NCI-H1417 treated with DMSO at 0.1 percent for 48 hours (cell line): ENCODE data around the gene LHX1.

Source experiments
- DNase-seq: peaks from one replicate; lab custom pipeline; 2025; lab: John Stamatoyannopoulos, UW

The LHX1 gene

GRCh38 chr17:36922175-36922574 lies 15.1 kb upstream of the LHX1 start:
- DNase-seq, result no peak

- no peak for DNase-seq
Measured at GRCh38 chr17:36923814-36924221, 13.5 kb upstream of the LHX1 start.

DNA sequence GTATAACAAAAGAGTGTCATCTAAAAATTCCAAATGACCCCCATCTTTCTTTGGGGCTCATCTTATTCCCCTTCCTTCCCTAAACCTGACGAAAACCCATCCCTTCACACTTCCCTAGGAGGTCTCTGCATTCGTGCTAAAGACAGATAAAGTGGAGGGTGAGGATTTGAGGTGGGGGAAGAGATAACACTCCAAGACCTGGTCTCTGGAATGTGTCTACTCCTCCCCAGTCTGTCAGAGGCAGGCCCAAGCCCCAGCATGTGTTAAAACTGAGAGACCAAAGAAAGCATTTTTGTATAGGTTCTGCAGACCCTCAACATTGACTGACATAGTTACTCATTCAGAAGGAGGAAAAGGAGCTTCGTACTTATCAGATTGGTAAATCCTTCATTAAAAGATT lies 11.0 kb upstream of the LHX1 start:
- DNase-seq, result no peak

DNA sequence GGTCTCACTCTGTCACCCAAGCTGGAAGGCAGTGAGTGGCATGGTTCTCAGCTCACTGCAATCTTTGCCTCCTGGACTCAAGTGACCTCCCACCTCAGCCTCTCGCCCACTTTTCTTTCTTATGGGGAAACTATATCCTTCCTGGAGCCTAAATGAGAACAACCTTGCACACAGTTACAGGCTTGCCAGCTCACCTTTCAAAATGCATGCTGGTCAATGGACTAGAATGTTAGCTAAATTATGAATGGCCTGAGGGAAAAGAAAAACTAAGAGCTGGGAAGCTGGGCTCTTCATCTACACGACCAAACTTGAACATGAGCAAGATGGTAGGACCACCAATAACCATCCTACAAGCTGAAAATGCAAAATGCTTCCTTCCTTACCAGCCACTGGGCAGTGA lies 10.6 kb upstream of the LHX1 start:
- no peak for DNase-seq

DNA sequence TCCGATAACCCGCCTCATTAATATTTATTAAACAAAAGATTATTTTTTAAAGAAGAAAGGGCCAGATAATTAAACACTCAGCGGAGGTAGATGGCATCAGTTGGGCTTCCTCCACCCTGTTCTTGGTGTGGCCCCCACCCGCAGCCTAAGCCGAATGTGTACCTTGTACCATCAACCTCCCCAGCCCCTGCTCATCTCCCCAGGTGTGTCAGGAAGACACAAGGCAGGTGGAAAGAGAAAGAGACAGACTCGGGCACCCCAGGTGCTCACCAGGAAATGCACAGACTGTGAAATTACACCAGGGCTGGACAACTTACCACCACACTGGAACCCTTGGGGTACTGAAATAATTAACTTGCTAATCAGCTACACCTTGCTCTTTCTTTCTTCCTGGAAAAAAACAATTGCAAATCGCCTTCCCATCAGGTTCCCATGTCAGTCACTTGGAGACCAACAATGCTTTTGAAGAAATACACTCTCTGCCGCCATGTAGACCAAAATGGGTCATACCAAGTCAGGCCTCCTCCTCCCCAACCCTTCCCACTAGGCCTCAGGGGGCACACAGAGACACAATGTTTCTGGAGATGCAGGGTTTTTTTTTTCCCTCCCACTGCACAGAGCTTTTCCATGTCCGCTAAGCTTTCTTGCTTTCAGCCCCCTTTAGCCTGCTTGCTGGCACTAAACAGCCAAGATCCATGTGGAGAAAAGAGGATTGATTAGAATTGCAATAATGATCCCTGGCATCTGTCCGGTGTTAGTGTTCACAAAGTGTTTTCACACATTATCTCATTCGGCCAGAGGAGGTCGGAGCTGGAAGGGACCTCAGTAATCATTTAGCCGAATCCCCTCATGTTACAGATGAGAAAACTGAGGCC lies 8.6 kb upstream of the LHX1 start:
- no peak for DNase-seq

- no peak for DNase-seq
Measured at GRCh38 chr17:36929851-36930582, 7.3 kb upstream of the LHX1 start.

DNA sequence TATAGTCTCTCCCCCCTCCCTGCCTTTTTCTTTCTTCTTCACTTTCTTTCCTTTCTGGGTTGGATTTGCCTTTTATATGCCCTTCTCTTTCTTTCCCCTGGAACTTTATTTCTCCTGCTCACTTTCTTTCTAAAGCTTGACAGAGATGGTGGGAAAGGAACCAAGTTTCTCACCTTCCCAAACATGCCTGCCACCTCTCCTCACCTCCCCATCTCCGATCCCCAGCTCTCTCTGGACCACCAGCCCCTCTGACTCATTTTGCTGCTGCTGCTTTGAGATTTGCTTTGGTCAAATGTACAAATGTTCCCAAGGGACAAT lies 6.7 kb upstream of the LHX1 start:
- DNase-seq, result no peak

GRCh38 chr17:36931096-36931696 lies 6.1 kb upstream of the LHX1 start:
- DNase-seq, result no peak

DNA sequence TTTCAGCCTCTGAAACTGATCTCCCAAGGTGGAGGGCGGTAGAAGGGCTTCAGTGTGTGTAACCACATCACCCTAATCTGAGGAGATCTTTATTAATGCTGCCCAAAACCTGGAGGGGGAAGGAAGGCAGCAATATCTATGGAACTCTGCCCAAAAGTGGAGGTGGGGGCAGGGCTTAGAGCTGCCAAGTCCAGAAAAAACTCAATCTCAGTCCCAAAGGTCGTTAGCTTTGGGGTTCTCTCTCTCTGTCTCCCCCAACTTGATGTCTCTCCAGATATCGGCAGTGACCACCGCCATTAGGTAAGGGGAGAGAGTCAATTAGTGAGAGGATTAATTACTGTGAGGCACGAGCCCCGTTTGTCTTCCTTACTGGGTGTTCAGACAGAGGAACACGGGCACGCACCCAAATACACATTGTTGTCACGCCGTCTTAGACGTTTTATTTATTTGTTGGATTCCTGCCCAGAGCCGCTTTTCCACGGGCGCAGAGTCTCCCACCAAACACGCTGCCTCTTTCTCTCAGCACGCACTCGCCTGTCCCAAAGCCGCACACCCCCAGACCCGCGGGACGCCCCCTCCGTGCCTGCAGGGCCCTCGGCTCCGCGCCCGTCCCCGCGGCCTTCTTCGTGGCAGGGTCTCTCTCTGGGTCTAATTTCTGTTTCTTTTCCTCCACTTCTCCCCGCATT lies 5.4 kb upstream of the LHX1 start:
- no peak for DNase-seq

DNA sequence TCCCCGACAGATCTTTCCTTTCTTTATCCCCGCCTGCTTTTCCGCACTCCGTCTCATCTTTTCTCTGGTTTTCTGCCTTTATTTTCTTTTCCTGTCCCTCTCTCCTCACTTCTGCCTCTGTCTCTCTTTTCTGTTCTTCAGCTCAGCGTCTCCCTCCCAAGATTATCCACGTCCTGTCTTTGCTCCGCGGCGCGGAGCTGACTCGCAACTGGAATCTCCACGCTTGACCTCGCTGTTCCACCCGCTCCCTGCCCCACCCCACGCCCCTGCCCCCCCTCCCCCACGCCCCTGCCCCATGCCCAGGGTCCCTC lies 4.9 kb upstream of the LHX1 start:
- no peak for DNase-seq

GRCh38 chr17:36932694-36933511 lies 4.4 kb upstream of the LHX1 start:
- DNase-seq, result no peak

GRCh38 chr17:36933512-36934143 lies 3.6 kb upstream of the LHX1 start:
- DNase-seq, result no peak

DNA sequence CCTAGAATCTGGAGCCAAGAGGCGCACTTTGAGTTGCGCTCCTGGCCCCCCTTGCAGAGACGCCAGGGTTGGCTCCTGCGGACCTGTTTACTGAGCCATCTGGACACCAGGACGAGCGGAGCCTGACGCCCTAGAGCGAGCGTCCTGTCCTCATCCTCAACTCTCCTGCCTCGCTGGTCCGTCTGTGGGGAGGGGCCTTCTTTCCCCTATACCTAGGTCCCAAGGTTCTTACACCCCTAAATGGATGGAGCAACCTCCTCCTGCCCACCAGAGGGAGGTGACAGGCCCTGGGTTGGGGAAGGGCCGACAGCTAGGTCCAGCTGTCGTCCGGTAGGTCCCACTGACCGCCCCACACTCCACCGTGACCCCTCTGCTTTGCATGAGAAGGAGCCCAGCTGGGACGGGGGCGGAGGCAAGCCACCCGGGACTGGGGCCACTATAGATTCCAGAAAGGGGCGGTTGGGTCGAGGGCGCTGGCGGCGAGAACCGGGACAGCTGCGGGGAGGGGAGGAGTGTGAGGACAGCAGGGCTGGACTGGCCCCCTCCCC lies 3.1 kb upstream of the LHX1 start:
- no peak for DNase-seq

DNA sequence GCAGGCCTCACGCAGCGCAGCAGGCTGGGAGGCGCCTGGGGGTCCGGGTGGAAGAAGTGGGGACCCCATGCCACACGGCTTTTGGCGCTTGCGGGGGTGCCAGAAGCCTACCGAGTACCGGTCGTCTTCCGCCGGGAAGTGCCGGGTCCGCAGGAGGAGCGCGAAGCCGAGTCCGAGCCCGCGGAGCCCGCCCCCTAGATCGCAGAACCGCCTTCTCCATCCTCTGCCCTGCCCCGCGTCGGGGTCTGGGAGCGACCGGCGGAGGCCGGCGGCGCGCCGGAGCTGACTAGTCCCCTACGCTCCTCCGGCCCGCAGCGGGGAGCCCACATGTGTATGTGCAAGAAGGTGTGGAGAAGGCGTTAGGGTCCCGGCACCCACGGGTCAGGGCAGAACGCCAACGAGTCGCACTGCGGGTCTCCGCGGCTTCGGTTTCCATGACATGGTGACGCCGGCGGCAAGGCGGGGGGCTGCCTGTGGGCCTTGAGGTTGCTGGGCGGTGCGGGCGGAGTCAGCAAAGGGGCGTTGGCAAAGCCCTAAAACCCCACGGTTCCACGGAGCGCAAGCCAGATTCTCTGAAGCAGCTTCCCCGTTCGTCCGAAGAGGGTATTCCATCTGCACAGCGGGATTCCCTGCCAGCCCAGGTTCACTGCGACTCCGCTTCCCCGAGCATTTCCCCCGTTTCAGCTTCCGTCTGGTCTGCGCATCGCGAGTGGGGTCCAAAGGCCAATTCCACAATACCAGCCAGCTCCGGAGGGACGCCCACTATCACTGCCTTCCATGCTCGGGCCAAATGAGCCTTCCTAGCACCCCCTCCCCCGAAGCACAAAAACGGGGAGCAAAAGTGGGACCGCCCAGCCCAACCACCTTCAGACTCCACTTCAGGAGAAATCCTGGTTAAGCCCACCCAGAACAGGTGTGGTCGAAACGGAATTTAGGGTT lies 2.3 kb upstream of the LHX1 start:
- DNase-seq, result no peak

DNA sequence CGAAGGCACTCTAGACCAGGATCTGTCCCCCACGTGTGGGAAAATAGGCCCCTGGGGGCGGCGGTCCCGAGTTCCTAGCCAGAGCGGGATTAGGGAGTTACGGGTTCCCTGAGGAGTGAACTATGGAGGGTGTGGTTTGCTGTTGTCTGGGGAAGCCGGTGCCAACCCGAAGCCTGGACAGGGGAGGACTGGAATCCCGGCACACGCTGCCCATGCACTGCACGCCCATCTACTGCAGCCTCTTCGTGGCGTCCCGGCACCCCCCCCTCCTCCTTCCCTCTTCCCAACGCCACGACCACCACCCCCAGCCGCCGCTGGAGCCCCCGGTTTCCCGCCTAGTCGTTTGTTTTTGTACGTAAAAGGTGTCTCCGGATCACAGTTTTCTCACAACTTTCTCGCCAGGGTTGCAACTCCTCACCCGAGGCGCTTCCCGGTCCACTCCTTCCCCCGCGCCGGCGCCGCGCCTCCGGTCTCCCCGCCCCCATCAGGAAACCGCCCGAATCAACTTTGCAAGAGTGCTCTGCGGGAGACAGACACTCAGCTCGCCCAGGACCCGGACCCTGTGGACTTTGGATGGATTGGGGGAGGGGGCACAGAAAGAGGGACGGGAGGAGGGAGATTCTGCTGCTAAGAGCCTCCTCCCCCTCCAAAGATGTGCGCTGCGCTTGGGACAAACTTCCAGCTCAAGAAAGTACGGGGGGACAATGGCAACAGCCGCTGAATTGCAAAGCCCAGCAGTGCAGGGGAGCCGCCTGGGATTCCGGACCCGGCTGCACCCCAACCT lies 1.4 kb upstream of the LHX1 start:
- DNase-seq, result no peak

DNA sequence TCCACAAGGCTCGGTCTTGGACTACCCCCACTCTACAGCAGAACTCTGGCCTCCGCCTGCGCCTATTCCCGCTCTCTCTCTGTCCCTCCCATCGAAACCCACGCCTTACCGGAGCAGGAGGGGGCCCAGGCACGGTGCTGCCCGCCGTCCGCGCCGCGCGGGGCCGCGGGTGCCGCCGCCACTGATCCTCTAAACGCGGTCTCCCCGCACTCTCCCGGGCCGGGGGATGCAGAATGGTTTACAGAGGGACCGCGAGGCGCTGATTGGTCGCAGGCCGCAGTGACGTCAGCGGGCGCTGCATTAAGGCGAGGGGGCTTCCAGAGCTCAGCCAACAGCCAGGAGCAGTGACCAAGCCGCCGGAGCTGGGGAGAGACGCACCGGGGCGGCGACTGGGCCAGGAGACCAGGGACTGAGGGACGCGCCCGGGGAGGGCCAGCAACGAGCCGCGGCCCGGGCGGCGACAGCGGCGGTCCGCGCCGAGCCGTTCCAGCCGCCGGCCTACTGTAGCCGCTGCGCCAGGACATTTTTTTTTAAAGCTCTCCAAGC lies 747 bp upstream of the LHX1 start:
- DNase-seq, result no peak

DNA sequence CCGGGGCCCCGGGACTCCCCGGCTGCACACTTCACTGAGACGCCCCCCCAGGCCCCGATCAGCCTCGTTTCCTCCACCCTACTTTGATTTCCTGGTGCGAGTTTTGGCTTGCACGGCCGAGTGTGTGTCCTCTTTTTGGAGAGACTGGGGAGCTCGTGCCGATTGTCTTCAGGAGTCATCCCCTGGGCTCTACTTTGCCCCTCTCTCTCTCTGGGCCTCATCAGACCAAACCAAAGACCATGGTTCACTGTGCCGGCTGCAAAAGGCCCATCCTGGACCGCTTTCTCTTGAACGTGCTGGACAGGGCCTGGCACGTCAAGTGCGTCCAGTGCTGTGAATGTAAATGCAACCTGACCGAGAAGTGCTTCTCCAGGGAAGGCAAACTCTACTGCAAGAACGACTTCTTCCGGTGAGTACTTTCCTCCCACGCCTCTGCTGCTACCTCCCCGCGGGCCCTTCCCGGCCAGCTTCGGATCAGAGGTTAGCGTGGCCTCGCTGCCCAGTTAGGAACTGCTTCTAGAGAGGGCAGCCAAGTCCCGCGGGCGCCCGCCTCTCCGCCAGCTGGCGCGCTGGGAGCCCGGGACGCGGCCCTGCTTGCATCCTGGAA lies 787 bp downstream of the LHX1 start:
- no peak for DNase-seq

GRCh38 chr17:36938566-36939051 lies 1.3 kb downstream of the LHX1 start:
- DNase-seq, result no peak
